Globus pallidus (tissue), 1 donor: Measurements from ENCODE around the gene SLC35B3.
"Not testable (repeated sequence)": the region's sequence is repeated elsewhere in the genome, so short reads cannot be mapped to it uniquely, and the experiment has no call there.

ENCODE experiments used
- DNase-seq: peaks from one replicate; pipeline ENCODE4 v3.0.0-alpha.2; 2015; ENCODE audit warnings: low spot score

The SLC35B3 gene

DNA sequence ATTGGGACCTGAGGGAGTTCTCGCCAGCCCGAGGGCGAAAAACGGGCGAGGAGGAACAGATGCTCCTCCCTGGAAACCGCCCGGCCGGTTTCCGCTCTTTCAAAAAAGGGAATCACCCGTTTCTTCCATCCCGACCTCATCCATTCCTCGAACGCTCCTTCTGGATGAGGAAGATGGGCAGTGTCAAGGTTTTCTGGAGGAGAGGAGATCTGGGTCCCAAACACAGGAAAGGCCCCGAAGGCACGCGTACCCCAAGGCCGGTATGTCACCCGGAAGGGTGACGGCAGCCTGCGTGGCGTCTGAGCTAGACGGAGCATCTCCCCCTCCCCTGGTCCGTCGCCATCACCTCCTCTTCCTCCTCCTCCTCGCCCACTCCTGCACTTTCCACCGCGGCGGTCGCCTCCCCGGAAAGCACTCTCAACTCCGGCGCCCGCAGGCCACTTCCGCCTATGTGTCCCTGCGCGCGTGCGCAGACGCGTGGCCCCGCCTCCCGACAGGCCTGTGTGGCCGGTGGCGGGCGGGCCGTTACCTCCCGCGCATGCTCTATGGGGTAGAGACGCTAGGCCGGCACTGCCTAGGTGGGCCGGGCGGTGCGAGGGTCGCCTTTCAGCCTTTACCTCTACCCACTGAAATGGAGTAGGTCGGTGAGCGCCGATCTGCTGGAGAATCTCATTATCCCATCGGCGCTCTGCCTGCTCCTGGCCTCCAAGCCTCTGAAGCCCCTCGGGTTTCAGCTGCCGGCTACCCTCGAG is at the start of gene SLC35B3:
Gene SLC35B3 (minus strand): TSS at position 453 of the 752 bp plus-strand sequence.
- peak; percentile 88 for DNase-seq

GRCh38 chr6:8483650-8484049 is 48.3 kb upstream of the SLC35B3 start:
- no peak for DNase-seq

DNA sequence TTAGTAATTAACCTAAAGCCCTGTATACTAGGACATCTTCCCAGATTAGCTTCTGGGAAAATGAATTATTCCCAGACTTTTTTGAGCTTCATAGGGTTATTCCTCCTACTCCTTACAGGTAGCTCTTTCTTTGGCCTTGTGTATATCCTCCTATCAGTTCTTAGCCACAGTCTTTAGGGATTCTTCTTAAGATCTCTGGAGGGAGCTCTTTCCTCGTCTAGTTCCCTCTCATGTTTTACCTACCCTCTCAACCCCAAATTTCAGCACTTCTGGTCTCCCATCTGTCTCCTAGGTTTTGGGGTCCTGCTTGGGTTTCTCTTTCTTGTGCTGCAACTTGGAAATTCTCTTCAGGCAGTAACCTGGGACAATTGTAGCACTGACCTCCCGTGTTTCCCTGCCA is 46.4 kb upstream of the SLC35B3 start:
- no peak for DNase-seq

- DNase-seq, result no peak
Measured at GRCh38 chr6:8478418-8478817, 43.1 kb upstream of the SLC35B3 start.

DNA sequence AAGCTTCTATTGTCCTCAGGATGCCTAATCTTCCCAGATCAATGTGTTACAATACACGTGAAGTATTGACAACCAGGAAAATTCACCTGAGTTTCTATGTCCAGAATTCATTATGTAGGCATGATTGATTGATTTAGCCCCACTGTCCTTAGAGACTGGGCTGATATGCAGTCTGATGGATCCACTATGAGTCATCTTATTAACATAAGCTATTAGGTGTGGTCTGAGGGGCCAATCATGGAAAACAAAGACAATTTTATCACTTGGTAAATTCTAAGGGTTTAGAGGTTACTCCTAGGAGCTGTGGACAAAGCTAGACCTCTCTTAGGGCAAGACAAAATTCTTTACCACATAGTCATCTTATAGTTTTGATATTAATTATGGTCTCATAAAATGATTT is 41.3 kb upstream of the SLC35B3 start:
- DNase-seq, result no peak

- no peak for DNase-seq
Measured at GRCh38 chr6:8468552-8469356, 33.4 kb upstream of the SLC35B3 start.

DNA sequence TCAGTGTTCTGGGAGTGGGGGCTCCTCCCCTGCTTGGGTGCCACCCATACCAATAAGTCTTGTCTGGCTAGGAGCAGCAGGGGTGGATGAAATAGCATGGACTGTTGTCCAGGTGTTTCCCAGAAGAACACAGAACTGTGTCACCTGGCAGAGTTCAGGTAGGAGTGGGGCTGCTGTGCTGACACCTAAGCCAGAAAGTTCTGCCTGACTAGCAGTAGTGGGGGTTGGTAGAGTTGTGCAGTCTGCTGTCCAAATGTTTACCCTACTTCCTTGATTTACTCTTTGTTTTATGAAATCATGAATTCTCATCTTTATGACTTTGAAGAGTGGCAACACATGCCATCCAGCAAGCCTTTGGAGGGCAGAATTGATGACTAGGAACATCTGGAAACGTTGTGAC is 27.3 kb upstream of the SLC35B3 start:
- DNase-seq, result no peak

GRCh38 chr6:8462169-8462568 is 26.8 kb upstream of the SLC35B3 start:
- DNase-seq, result no peak

DNA sequence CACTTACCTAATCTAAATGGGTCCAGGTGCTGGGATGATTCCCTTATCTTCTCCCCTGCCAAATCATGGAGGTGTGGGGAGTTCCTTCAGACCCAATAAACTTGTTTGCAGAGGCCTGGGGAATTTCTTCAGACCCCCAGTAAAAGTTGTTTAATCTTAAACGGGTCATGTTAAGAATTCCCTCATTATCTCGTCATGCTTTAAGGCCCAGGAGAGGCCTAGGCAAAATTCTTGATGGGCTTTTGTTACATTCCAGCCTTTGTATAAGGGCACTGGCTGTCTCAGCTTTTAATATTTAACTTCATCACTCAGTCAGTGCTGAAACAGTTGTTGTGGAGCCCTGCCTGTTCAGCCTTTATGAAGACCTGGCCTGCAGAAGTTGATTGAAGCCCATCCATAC is 11.0 kb upstream of the SLC35B3 start:
- no peak for DNase-seq

GRCh38 chr6:8445930-8446329 is 10.6 kb upstream of the SLC35B3 start:
- not testable (repeated sequence) for DNase-seq

- no peak for DNase-seq
Measured at GRCh38 chr6:8442150-8442549, 6.8 kb upstream of the SLC35B3 start.

- no peak for DNase-seq
Measured at GRCh38 chr6:8441452-8441851, 6.1 kb upstream of the SLC35B3 start.

- DNase-seq, result no peak
Measured at GRCh38 chr6:8439601-8440268, 4.4 kb upstream of the SLC35B3 start.

DNA sequence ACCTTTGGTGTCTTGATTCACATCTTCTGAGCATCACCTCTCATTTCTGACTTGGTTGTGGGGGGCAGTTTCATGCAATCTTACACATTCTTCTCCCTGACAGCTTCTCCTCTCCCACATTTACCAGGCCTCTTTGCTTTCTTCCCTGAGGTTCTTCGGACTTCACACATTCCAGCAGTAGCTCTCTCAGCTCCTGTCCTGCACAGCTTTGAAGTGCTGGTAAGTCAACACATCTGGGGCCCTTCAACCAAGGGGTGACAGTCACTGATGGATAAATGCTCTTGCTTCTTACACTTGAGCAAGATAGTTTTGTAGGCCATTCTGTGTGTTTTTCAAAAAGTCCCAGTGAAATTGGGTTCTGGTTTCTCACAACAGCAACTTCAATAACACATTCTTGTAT is 2.5 kb upstream of the SLC35B3 start:
- no peak for DNase-seq

DNA sequence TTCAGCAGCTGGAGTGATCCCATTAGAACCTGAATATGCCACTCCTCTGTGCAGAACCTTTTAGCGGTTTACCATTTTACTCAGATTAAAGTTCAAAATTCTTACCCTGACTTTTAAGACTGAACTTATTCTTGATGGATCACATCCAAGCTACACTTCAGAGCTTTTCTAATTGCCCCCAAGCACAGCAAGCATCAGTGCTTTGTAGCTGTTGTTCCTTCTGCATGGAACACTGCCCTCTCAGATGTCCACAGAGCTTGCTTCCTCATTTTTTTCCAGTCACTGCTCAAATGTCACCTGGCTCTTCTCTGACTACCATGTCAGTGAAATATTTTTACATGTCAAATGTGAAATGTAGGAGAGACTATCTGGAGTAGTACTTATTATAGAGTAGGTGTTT is 1.6 kb upstream of the SLC35B3 start:
- DNase-seq, result no peak

GRCh38 chr6:8435845-8436168 is 462 bp upstream of the SLC35B3 start:
- no peak for DNase-seq

GRCh38 chr6:8434727-8435092 is 635 bp downstream of the SLC35B3 start:
- DNase-seq, result no peak

DNA sequence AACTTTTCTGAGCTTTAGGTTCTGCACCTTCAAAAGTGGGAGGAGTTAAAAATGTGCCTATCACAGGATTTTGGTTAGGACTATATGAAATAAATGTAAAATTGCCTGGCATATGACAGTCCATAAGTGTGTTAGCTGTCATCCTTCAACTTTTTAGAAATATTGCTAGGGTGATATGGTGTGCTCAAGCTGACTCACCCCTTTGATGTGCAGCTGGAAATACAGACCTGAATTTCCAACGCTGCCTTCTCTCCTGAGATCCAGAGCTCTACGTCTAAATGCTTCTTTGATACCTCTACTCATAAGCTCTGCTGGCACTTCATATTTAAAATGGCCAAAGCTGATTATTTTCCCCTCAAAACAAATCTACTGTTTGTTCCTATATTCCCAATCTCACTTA is 2.7 kb downstream of the SLC35B3 start:
- no peak for DNase-seq

DNA sequence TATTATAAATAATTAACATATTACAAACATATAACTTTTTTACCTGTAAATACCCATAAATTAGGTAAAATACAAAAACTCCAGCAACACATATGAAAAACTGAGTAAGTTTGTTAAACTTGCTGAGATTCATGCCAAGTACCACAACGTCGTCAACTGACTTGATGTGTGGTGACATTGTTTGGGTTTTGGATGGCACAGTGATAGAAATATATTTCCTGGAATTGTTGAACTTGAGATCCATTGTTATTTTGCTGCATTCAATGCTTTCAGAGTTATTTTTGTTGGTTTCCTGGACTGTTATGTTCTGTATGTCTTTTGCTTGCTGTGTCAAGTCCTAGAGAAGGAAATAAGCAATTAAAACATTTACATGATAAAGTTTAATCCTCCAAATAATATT is 5.5 kb downstream of the SLC35B3 start:
- no peak for DNase-seq

GRCh38 chr6:8426544-8426943 is 8.8 kb downstream of the SLC35B3 start:
- DNase-seq, result not testable (repeated sequence)

DNA sequence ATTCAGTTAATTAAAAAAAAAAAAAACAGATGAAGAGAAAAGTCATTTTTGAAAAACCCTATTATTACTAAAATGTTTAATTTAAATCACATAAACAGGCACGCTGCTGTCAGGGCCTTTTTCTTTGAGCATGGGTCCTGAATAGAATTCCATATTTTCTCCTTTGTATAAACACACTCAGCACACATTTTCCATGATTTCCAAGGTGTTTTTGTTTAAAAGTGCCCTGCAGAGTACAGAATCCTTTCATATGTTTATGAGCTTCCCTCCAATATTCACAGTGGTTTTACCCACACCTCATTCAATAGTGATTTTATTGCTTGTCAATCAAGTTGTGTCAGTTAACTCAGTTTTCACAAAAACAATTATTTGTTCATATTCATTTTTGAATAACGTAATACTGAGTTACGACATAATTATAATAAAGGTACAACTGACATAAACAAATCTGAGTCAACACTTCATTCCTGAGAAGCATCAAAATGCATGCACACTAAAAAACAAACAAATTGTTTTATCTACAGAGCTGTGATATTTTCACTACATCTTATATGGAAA is 15.2 kb downstream of the SLC35B3 start:
- DNase-seq, result no peak

- no peak for DNase-seq
Measured at GRCh38 chr6:8415913-8416312, 19.4 kb downstream of the SLC35B3 start.

DNA sequence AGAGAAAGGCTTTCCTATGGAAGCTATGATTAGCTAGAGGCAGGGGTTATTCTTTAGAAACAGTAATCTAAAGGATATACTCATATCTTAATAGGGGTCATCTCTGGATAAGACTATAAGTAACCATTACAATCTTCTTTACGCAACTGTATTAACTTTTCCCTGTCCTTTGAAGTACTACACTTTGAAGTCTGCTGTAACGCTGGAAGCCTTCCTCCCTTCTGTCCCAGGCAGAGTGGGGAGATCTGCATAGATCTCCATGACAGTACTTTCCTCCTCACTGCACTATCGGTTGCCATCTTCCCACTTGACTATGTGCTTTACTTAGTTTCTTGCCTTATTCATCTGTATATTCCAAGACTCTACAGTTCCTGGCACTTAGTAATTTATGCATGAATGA is 20.1 kb downstream of the SLC35B3 start:
- no peak for DNase-seq
